Testis (tissue), 2 donors: ENCODE results near the gene FKBP7.

Experiments used
- POLR2A ChIP-seq: fragments of 450-650 bp; IDR thresholded peaks from one replicate; pipeline ENCODE4 v1.6.1; 2017; ENCODE audit warnings: antibody characterized with exemption, mild to moderate bottlenecking, moderate library complexity
- TF ChIP-seq, protein P1 (sequence below), 3 experiments: fragments of 450-650 bp in 2 of 3; fragments of 200-600 bp in 1 of 3; sonication (generic) in 1 of 3; IDR thresholded peaks; one replicate each; pipeline ENCODE4 v1.5.1; 2016 to 2019; ENCODE audit warnings: antibody characterized with exemption in 3 of 3, mild to moderate bottlenecking in 2 of 3, moderate library complexity in 1 of 3

DNA sequence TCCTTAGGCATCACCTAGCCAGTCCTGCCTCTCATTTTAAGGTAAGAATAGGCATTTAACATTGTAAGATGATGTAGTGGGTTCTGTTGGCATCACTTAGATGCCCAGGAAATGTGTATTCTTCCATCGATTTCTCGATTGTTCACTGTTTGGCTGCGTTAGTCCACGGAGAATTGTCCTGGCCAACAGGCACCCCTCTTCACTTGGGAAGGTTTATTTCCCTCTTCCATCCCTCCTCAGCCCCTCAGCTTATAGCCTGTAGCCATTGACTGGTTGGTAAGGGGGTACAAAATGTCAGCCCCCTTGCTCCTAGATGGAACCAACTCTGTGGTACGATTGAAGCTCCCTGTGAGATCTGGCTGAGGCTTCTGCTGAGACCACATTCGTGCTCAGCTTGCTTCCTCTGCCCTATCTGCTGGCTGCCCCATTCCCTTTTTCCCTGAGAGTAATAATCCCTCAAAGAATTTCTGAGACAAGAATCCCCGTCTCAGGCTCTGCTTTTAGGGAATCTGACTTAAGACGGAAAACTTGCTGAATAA, 45.3 kb upstream of the FKBP7 start:
- TF ChIP-seq, protein P1, sequence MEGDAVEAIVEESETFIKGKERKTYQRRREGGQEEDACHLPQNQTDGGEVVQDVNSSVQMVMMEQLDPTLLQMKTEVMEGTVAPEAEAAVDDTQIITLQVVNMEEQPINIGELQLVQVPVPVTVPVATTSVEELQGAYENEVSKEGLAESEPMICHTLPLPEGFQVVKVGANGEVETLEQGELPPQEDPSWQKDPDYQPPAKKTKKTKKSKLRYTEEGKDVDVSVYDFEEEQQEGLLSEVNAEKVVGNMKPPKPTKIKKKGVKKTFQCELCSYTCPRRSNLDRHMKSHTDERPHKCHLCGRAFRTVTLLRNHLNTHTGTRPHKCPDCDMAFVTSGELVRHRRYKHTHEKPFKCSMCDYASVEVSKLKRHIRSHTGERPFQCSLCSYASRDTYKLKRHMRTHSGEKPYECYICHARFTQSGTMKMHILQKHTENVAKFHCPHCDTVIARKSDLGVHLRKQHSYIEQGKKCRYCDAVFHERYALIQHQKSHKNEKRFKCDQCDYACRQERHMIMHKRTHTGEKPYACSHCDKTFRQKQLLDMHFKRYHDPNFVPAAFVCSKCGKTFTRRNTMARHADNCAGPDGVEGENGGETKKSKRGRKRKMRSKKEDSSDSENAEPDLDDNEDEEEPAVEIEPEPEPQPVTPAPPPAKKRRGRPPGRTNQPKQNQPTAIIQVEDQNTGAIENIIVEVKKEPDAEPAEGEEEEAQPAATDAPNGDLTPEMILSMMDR (IDR thresholded peaks at IDR 0.05): no peak
- TF ChIP-seq POLR2A: no peak
